ENCODE data around the gene GNAQ. TPM values are rescaled to one million over a fixed set of nuclear protein-coding genes. Genes with fewer than 3 reads are reported as not detected.

GNAQ gene
- total RNA-seq, 1 experiment from 2014 or later, result 48.6 TPM

- no peak overlapping the region for H3K4me3 Mint-ChIP-seq
- H3K23ac ChIP-seq (ENCODE audit: insufficient read length, low read depth, low read length), result no peak overlapping the region
- no peaks in the 10 kb centered on the region for H3K79me1 ChIP-seq (ENCODE audit: insufficient read depth, low read depth, low read length, poor library complexity, severe bottlenecking)
- no peak overlapping the region for H2AFZ ChIP-seq (ENCODE audit: low read length)
- peaks cover 11 to 14% of the 10 kb centered on the region in 2 experiments for H3K4me1 Mint-ChIP-seq
- no peak overlapping the region for H3K4ac ChIP-seq (ENCODE audit: low read depth, low read length)
- H2BK12ac ChIP-seq (ENCODE audit: insufficient read length, low read depth, low read length), result no peak overlapping the region
- H3K27ac ChIP-seq (ENCODE audit: insufficient read length, low read depth, low read length), result no peak overlapping the region
- no peaks in the 10 kb centered on the region for H3K27me3 Mint-ChIP-seq (ENCODE audit: low read depth)
- no peak overlapping the region for H4K5ac ChIP-seq (ENCODE audit: insufficient read length, low read depth, low read length)
- H3K27ac Mint-ChIP-seq, result peak overlapping the region in 2 of 3 experiments; percentile 14 to 72; a peak in 4 of 7 replicates
- peaks cover 5 to 9% (median 8%) of the 10 kb centered on the region in 3 experiments; a peak in 5 of 7 replicates for H3K36me3 Mint-ChIP-seq (ENCODE audit: insufficient read depth in 1 of 3, low read depth in 3 of 3)
- H2BK5ac ChIP-seq (ENCODE audit: insufficient read length, low read length), result no peak overlapping the region
- no peak overlapping the region for H3K18ac ChIP-seq (ENCODE audit: insufficient read length, low read depth, low read length)
- H3T11ph ChIP-seq (ENCODE audit: low read length), result no peak overlapping the region
- WGBS (ENCODE audit: extremely low coverage, insufficient read length, low lambda C conversion rate), result no CpG with 5 or more reads among the region's 1 CpG
- H4K20me1 ChIP-seq (ENCODE audit: control insufficient read depth, insufficient read depth, insufficient read length), result no peaks in the 10 kb centered on the region
- no peaks in the 10 kb centered on the region for H3K23me2 ChIP-seq (ENCODE audit: insufficient read length, low read depth, low read length, poor library complexity, severe bottlenecking)
- DNase-seq, result no peak
- no peak overlapping the region for H2BK120ac ChIP-seq (ENCODE audit: low read depth, low read length, poor library complexity, severe bottlenecking)
- no peak overlapping the region for H4K8ac ChIP-seq (replicated peaks; ENCODE audit: insufficient read length, low read depth, low read length)
- no peak overlapping the region for H3K9ac ChIP-seq (ENCODE audit: extremely low read depth, insufficient read length, low read length)
- no peak for TF ChIP-seq CTCF (conservative IDR thresholded peaks at IDR 0.05)
- no peak overlapping the region for H2AK5ac ChIP-seq (ENCODE audit: insufficient read length, low read length)
- H3K4me1 ChIP-seq (ENCODE audit: insufficient read depth, low read length), result no peaks in the 10 kb centered on the region
- no peak overlapping the region for H3K4me2 ChIP-seq (ENCODE audit: insufficient read depth, insufficient read length, low read length)
- H3K27me3 ChIP-seq (ENCODE audit: insufficient read depth, low read length), result no peaks in the 10 kb centered on the region
- no peaks in the 10 kb centered on the region for H3K79me2 ChIP-seq (ENCODE audit: insufficient read depth, low read length)
- H2BK20ac ChIP-seq (ENCODE audit: low read depth, low read length, poor library complexity, severe bottlenecking), result no peak overlapping the region
- no peak overlapping the region for H3K56ac ChIP-seq (ENCODE audit: insufficient read length, low read depth, low read length)
- no peak overlapping the region for H2BK15ac ChIP-seq (ENCODE audit: low read depth, low read length)
- H3K9me3 ChIP-seq (ENCODE audit: control insufficient read depth, low read depth, low read length), result no peaks in the 10 kb centered on the region
- H3K14ac ChIP-seq (ENCODE audit: insufficient read depth, low read length), result no peak overlapping the region
- no peaks in the 10 kb centered on the region for H3K9me3 Mint-ChIP-seq
- no peak overlapping the region for H4K91ac ChIP-seq (ENCODE audit: insufficient read length, low read depth, low read length)
Measured at GRCh38 chr9:77892171-77892570, 139.4 kb downstream of the GNAQ start.
